ENCODE results near the gene C5orf22. TPM values are rescaled to one million over a fixed set of nuclear protein-coding genes. Genes with fewer than 3 reads are reported as not detected.
"Not testable (repeated sequence)": the region's sequence is repeated elsewhere in the genome, so short reads cannot be mapped to it uniquely, and the experiment has no call there.

C5orf22 gene
- total and polyA plus RNA-seq, 2 of the 4 experiments (the other 2 are of a cell fraction) = 11.2 to 19.9 TPM

DNA sequence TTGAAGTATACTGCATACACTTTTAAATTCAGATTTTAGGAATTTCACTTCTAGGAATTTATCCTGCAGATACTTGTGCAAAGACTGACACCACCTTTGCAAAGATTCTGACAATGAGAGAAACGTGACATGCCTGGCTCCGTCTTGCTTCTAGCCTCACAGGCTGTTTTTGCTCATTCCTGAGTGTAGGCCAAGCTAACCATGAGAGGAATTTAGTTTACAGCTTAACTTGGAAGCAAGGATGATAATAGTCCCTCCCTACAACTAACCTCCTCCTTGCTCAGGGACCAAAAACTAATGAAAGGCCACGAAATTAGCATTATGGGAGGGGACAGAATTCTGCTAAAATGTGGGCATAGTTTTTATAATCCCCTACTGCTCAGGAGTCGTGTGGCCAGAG, 31.1 kb downstream of the C5orf22 start:
- Histone ChIP-seq H2BK120ac (ENCODE audit: low read depth, low read length) (no peak overlapping the region), H3K4me3 (ENCODE audit: insufficient read depth, low read depth, low read length) (no peak overlapping the region), H3K23ac (ENCODE audit: low read depth, low read length) (no peak overlapping the region), H2BK15ac (ENCODE audit: low read depth, low read length) (no peak overlapping the region), H2BK5ac (ENCODE audit: low read depth, low read length, poor library complexity, severe bottlenecking) (no peak overlapping the region), H3K27ac (ENCODE audit: insufficient read depth, low read length) (no peak overlapping the region), H3K9me1 (ENCODE audit: insufficient read depth, low read length) (no peaks in the 10 kb centered on the region), H3K27me3 (ENCODE audit: control insufficient read depth, insufficient read depth, low read length) (no peaks in the 10 kb centered on the region; the same call in none of the 2 replicates), H4K8ac (ENCODE audit: low read depth in 2 of 2, low read length in 2 of 2) (no peak overlapping the region), H4K5ac (ENCODE audit: low read depth, low read length) (no peak overlapping the region), H2AFZ (replicated peaks; ENCODE audit: low read length, poor library complexity) (no peak overlapping the region), H3K18ac (ENCODE audit: low read depth, low read length) (no peak overlapping the region), H3K9ac (ENCODE audit: low read depth, low read length) (no peak overlapping the region), H3K56ac (ENCODE audit: extremely low read depth, insufficient read depth, low read length) (no peak overlapping the region), H2AK5ac (ENCODE audit: low read depth, low read length) (no peak overlapping the region), H3K9me3 (ENCODE audit: control insufficient read depth, insufficient read depth, low read length) (peaks cover 5% of the 10 kb centered on the region; the same call in 1 of the 2 replicates), H2AK9ac (replicated peaks; ENCODE audit: low read depth, low read length, poor library complexity) (no peak overlapping the region), H3K79me1 (ENCODE audit: low read depth in 1 of 2, low read length in 2 of 2) (no peaks in the 10 kb centered on the region), H3K4me2 (ENCODE audit: low read depth, low read length) (no peak overlapping the region), H3K4ac (ENCODE audit: low read depth, low read length) (no peak overlapping the region), H4K91ac (ENCODE audit: insufficient read depth, low read depth, low read length) (no peak overlapping the region), H3K4me1 (ENCODE audit: control insufficient read depth, insufficient read depth, low read length) (no peaks in the 10 kb centered on the region), H4K20me1 (ENCODE audit: insufficient read depth, low read length) (no peaks in the 10 kb centered on the region), H2BK20ac (ENCODE audit: low read depth, low read length) (no peak overlapping the region), H3K14ac (replicated peaks; ENCODE audit: low read depth, low read length) (no peak overlapping the region), H3K36me3 (ENCODE audit: control insufficient read depth, insufficient read depth, low read length) (no peaks in the 10 kb centered on the region)
- WGBS, 2 experiments (ENCODE audit: extremely low coverage in 2 of 2, insufficient read length in 1 of 2) = no CpG with 5 or more reads among the region's 4 CpGs
- dilution Hi-C loops (cut with HindIII; ENCODE audit: low sequenced_read_pairs, unreplicated experiment) (no loop called here), in situ Hi-C loops (cut with MboI; ENCODE audit: low sequenced_read_pairs) (no loop called here), intact Hi-C loops (cut with micrococcal nuclease) (no loop called here)
- no peak for TF ChIP-seq RAD21 (IDR thresholded peaks at IDR 0.05; ENCODE audit: low read length)
- TF ChIP-seq, protein P1, sequence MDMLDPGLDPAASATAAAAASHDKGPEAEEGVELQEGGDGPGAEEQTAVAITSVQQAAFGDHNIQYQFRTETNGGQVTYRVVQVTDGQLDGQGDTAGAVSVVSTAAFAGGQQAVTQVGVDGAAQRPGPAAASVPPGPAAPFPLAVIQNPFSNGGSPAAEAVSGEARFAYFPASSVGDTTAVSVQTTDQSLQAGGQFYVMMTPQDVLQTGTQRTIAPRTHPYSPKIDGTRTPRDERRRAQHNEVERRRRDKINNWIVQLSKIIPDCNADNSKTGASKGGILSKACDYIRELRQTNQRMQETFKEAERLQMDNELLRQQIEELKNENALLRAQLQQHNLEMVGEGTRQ (IDR thresholded peaks at IDR 0.05; ENCODE audit: low read depth, low read length) = no peak
- no peak for TF ChIP-seq RCOR1 (IDR thresholded peaks at IDR 0.05; ENCODE audit: insufficient replicate concordance, low read length)
- TF ChIP-seq BHLHE40 (IDR thresholded peaks at IDR 0.05; ENCODE audit: low read depth, low read length) = no peak
- no peak for TF ChIP-seq MAFK (IDR thresholded peaks at IDR 0.05; ENCODE audit: low read depth, low read length)
- no peak for TF ChIP-seq NFE2L2 (IDR thresholded peaks at IDR 0.05; ENCODE audit: low read depth, low read length)
- TF ChIP-seq ELK1 (IDR thresholded peaks at IDR 0.05; ENCODE audit: borderline replicate concordance, low read depth, low read length) = no peak
- no peak for TF ChIP-seq CEBPB (IDR thresholded peaks at IDR 0.05; ENCODE audit: low read depth, low read length)
- BruUV-seq (replicated peaks) = no TSS peak
- peak; percentile 93 for ATAC-seq (ENCODE audit: low read depth)
- DNase-seq = peak; percentile 18
- CTCF ChIA-PET = no interaction called here
- POLR2A ChIA-PET (ENCODE audit: unreplicated experiment) = interaction anchor here (0.7 kb wide), 1 partner anchor 464 kb away, joined by 5 read pairs; no protein-coding TSS in a partner anchor

GRCh38 chr5:31566362-31566761, 34.3 kb downstream of the C5orf22 start:
- H4K20me1 ChIP-seq (ENCODE audit: insufficient read depth, low read length); H2BK120ac ChIP-seq (ENCODE audit: low read depth, low read length); H3K27me3 ChIP-seq (ENCODE audit: control insufficient read depth, insufficient read depth, low read length); H3K4me2 ChIP-seq (ENCODE audit: low read depth, low read length); H2BK15ac ChIP-seq (ENCODE audit: low read depth, low read length); H4K8ac ChIP-seq (ENCODE audit: low read depth in 2 of 2, low read length in 2 of 2); H3K27ac ChIP-seq (ENCODE audit: insufficient read depth, low read length); H2AK9ac ChIP-seq (replicated peaks; ENCODE audit: low read depth, low read length, poor library complexity); H4K91ac ChIP-seq (ENCODE audit: insufficient read depth, low read depth, low read length); H4K5ac ChIP-seq (ENCODE audit: low read depth, low read length); H3K23ac ChIP-seq (ENCODE audit: low read depth, low read length); intact Hi-C loops (cut with micrococcal nuclease); H3K4ac ChIP-seq (ENCODE audit: low read depth, low read length); H3K56ac ChIP-seq (ENCODE audit: extremely low read depth, insufficient read depth, low read length); dilution Hi-C loops (cut with HindIII; ENCODE audit: low sequenced_read_pairs, unreplicated experiment); H3K9me1 ChIP-seq (ENCODE audit: insufficient read depth, low read length); H3K9ac ChIP-seq (ENCODE audit: low read depth, low read length); H3K4me1 ChIP-seq (ENCODE audit: control insufficient read depth, insufficient read depth, low read length); H3K18ac ChIP-seq (ENCODE audit: low read depth, low read length); H3K4me3 ChIP-seq (ENCODE audit: insufficient read depth, low read depth, low read length); POLR2A ChIA-PET (ENCODE audit: unreplicated experiment); H2AK5ac ChIP-seq (ENCODE audit: low read depth, low read length); H3K36me3 ChIP-seq (ENCODE audit: control insufficient read depth, insufficient read depth, low read length); BruUV-seq (replicated peaks); H2BK20ac ChIP-seq (ENCODE audit: low read depth, low read length); H2BK5ac ChIP-seq (ENCODE audit: low read depth, low read length, poor library complexity, severe bottlenecking); ATAC-seq (ENCODE audit: low read depth); DNase-seq; in situ Hi-C loops (cut with MboI; ENCODE audit: low sequenced_read_pairs); H3K9me3 ChIP-seq (ENCODE audit: control insufficient read depth, insufficient read depth, low read length); H3K14ac ChIP-seq (replicated peaks; ENCODE audit: low read depth, low read length); CTCF ChIA-PET; H2AFZ ChIP-seq (replicated peaks; ENCODE audit: low read length, poor library complexity); H3K79me1 ChIP-seq (ENCODE audit: low read depth in 1 of 2, low read length in 2 of 2): not testable (repeated sequence)
- WGBS, 2 experiments (ENCODE audit: extremely low coverage in 2 of 2, insufficient read length in 1 of 2) = no CpG with 5 or more reads among the region's 3 CpGs
